GM21619 (cell line): Measurements from ENCODE around the gene MARK1.

Experiments
- ATAC-seq: cut with Tn5 transposase; IDR thresholded peaks from one replicate; pipeline ENCODE4 v1.9.1; 2021; ENCODE audit not compliant: unreplicated experiment

The MARK1 gene

GRCh38 chr1:220687809-220688208 lies 159.9 kb downstream of the MARK1 start:
- no peak for ATAC-seq

GRCh38 chr1:220689666-220690065 lies 161.7 kb downstream of the MARK1 start:
- no peak for ATAC-seq

- peak; percentile 96 for ATAC-seq
Measured at GRCh38 chr1:220690140-220691052, 162.5 kb downstream of the MARK1 start, which contains the start of gene C1orf115. Gene C1orf115 (plus strand): TSS chr1:220690363. CDS start chr1:220690403, 40 bp downstream.

- no peak for ATAC-seq
Measured at GRCh38 chr1:220691053-220691684, 163.2 kb downstream of the MARK1 start.

GRCh38 chr1:220692436-220693228 lies 164.7 kb downstream of the MARK1 start:
- no peak for ATAC-seq

GRCh38 chr1:220694866-220695382 lies 167.0 kb downstream of the MARK1 start:
- no peak for ATAC-seq

GRCh38 chr1:220695426-220695825 lies 167.5 kb downstream of the MARK1 start:
- ATAC-seq: no peak

GRCh38 chr1:220696226-220696862 lies 168.4 kb downstream of the MARK1 start:
- no peak for ATAC-seq

- ATAC-seq: no peak
Measured at GRCh38 chr1:220696863-220697231, 168.9 kb downstream of the MARK1 start.

GRCh38 chr1:220697326-220697725 lies 169.4 kb downstream of the MARK1 start:
- no peak for ATAC-seq

- ATAC-seq: no peak
Measured at GRCh38 chr1:220698607-220699016, 170.7 kb downstream of the MARK1 start.

GRCh38 chr1:220699044-220699443 lies 171.1 kb downstream of the MARK1 start:
- no peak for ATAC-seq

GRCh38 chr1:220700556-220701179 lies 172.7 kb downstream of the MARK1 start:
- ATAC-seq: no peak

GRCh38 chr1:220701974-220702373 lies 174.0 kb downstream of the MARK1 start:
- ATAC-seq: no peak

- ATAC-seq: no peak
Measured at GRCh38 chr1:220702733-220703270, 174.9 kb downstream of the MARK1 start.

- ATAC-seq: no peak
Measured at GRCh38 chr1:220703305-220703704, 175.4 kb downstream of the MARK1 start.

GRCh38 chr1:220705782-220706181 lies 177.8 kb downstream of the MARK1 start:
- ATAC-seq: no peak

- ATAC-seq: no peak
Measured at GRCh38 chr1:220706480-220706879, 178.5 kb downstream of the MARK1 start.

- no peak for ATAC-seq
Measured at GRCh38 chr1:220707160-220707559, 179.2 kb downstream of the MARK1 start.

- no peak for ATAC-seq
Measured at GRCh38 chr1:220708244-220708643, 180.3 kb downstream of the MARK1 start.
